GM19240 (cell line): ENCODE measurements around the gene OR6S1.

Experiments
- DNase-seq: peaks from one replicate; pipeline ENCODE4 v3.0.0; 2011; ENCODE audit warnings: low spot score; ENCODE audit not compliant: insufficient read length

The OR6S1 gene, protein sequence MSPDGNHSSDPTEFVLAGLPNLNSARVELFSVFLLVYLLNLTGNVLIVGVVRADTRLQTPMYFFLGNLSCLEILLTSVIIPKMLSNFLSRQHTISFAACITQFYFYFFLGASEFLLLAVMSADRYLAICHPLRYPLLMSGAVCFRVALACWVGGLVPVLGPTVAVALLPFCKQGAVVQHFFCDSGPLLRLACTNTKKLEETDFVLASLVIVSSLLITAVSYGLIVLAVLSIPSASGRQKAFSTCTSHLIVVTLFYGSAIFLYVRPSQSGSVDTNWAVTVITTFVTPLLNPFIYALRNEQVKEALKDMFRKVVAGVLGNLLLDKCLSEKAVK

DNA sequence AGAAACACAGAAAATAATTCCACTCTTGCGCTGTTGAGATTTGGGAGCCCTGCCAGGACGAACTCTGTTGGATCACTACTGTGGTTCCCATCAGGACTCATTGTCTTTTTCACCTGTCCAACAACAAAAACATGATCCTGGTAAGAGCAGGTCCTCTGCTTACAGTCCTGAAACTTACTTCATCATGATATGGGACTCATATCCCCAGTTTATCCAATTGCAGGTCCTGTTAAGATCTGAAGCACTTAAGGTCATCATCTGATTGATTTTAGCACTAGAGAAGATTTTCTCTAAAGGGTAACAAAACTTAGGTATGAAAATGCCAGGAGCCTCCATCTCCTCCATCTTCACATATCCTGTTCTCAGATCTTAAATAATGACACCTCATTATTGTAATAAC, at the start of gene OR6S1:
Gene OR6S1, minus strand, starts transcription at position 101 of the 400 bp plus-strand sequence. Its CDS starts 0 bp downstream, at position 101.
- no peak for DNase-seq

DNA sequence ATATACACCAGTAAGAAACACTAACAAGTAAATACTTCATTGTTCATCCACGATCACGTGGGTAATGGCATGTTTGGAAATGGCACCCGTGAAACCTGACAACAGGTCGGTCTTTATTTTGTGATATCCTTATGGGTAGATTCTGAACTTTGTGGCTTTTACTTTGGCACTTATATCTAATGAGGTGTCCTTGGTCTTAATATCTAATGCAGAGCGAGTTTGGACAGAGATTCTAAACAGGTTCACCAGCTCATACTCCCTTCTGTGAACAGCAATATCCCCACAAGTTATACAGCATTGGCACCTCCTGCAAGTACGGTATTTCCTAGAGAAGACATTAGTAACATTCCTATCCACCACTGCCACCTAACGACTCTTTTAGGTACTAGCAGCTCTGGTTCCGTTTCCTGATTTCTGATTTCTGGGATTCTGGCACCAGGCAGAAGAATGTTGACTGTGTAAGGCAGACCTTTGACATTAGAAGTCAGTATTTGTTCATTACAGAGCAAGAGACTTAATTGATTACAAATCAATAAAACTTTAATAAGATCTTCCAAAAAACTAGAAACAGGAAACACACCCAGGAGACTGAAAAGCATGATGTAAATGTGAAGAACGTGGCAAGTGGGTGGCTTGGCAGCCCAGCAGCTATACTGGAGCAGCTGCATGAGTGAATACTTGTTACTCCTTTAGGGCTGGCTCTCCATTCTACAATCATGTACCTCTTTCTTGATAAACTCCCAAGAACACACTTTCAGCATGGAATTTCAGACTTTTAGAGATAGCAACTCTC, 49.6 kb upstream of the OR6S1 start:
- no peak for DNase-seq

DNA sequence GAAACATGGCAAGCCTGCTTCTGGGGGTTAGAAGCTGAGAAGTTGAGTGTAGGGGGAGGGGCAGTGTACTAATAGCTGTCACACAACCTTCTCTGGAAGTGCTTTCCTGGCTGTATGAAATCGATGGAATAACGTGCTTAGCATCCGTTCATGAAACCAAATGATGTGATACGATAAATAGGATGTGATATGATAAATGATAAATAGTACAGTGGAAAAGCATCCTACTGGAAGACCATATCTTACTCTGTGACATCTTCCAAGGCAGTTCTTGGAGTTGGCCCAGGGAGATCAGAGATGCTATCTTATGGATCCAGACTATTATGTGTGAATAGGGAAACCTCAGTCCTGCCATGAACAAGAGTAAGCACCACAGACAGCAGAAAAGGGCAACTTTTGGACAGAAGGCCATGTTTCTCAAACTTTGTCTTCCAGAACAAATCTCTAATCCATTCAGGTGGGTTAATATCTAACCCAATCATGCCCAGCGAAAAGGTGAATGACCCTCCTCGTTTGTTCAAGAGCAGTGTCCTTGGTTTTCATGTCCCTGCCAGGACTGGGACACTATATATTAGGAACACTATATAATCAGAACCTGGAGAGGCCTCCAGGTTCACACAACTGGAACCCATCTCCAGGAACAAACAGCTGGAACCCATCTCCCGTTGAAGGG, 46.8 kb upstream of the OR6S1 start, which contains the start of gene ANG:
Gene ANG, plus strand, starts transcription at position 598 of the 673 bp plus-strand sequence. CDS start 4,801 bp downstream, outside the sequence.
- no peak for DNase-seq

DNA sequence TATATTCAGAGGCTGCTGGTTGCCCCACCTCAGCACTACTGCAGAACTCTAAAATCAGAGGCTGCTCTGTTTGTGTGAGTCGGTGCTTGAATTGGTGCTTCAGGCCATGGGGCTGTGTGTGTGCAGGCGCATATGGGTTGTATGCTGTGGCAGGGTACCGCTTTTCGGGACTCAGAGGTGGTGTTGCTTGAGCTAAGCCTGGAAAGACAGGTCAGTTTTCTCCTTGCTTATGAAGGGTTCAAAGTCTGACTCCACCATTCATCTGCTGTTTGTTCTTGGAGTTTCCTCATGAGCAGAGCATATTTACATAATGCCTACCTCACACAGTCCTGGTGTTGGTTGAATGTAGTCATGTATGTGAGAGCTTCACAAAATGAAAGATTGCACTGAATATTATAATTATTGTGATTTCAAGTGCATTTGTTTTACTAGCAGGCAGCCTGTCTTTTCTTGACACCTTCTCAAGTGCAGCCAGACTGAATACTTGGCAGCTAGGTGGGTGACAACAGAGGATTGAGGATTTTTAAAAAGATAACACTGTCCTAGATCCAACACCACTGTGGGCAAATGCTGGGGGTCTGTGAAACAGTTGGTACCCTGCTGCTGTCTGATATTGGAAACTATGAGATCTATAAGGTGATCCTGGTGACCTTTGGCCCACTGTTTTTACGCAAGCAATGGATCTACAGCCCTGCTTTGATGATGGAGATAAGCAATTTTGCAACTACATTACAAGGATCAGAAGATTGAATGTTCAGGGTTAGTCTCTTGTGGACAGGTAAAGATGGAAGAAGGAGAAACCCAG, 46.1 kb upstream of the OR6S1 start:
- no peak for DNase-seq

DNA sequence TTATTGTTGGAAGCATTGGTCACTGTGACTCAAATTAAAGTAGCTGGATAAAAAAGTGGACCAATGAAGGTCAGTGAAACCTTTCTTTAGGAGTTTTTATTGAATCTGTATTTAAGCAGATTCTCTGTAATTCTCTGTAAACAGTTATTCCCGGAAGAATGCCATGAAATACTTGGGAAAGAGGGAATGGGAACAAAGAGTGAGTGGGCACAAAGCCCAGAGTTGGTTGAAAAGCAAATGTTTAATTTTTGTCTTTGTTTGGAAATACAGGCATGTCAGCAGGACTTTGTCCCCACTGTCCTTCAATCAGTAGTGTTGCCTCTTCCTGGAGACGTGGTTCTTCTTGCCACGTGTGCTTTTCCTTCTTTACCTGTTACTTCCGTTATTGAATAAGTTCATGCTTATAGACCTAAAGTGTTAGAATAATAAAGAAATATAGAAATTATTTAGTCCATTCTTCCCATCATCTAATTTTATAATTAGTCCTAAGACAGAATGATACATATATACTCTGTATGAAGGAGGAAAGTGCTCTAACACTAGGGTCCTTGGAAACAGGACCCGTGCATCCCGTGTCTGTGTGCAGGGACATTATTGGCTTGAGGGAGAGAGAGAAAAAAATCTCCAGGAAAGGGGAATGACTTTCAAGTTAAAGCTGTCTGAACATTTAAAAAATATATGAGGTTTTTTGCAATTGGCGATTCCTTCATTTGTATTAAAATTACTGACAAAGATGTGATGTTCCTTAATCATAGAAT, 45.1 kb upstream of the OR6S1 start:
- no peak for DNase-seq

DNA sequence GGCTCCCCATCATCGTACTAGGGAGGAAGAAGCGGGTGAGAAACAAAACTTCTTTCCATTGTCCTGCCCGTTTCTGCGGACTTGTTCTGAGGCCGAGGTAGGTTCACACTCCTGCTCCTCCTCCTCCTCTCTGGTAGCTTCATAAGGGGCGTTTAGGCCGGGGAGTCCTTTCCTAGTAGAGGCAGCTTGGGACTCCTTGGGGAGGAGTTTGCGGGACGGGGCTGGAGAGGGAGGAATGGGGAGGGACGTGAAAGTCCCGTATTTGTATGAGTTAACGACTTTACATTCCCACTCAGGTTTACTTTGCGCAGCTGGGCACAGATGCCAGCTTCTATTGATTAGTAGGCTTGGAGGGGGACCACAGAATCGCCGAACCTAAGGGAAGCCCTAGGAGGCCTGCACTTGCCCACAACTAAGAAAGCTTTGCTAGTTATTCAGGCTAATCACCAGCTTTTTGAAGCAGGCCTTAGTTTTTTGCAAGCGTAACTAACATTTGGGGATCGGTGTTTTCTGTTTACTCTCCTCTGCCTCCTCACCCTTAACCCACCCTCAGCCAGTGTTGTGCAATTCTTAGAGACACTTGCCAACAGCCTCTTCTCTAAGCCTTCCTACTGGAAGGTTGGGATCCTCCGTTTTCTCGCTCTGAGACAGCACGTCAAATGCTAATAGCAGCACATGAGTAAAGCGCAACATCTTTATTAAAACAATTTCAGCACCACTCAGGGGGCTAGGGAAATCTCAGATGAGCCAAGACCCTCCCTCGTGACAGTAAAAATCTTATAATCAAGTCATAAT, 43.4 kb upstream of the OR6S1 start:
- DNase-seq = no peak

DNA sequence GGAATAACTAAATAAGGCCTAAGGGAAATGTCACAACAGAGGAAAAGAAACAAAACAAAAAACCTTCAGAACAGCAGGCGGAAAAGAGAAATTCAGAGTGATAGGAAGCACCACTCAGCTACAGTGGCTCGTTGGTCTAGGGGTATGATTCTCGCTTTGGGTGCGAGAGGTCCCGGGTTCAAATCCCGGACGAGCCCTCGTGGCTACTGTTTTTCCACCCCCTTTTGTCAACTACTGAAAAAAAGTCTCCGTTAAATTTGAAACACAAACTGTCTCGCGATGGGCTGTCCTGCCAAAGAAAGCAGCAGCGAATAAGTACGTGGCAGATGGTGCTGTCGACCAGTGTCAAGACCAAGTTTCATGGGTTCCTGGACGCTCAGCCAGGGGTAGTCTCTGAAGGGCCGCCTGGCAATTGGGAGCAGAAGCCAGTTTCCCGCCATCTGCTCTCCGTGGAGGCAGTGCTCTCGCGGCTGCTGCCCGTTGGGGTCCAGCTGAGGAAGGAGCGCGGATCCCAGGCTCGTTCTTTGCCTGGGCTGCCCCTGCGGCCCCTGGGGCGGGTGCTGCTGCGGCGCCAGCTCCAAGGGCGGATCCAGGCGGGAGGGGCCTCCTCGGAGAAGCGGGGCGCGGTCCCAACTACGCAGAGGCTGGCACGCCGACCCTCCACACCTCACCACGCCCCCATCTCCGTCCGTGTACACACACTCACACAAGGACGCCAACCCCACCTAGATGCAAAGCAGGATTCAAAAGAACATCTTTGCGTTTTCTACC, 42.6 kb upstream of the OR6S1 start, which contains the start of gene RNASE4:
Gene RNASE4, plus strand, starts transcription at position 670 of the 771 bp plus-strand sequence. CDS start 14,812 bp downstream, outside the sequence.
- DNase-seq = no peak

DNA sequence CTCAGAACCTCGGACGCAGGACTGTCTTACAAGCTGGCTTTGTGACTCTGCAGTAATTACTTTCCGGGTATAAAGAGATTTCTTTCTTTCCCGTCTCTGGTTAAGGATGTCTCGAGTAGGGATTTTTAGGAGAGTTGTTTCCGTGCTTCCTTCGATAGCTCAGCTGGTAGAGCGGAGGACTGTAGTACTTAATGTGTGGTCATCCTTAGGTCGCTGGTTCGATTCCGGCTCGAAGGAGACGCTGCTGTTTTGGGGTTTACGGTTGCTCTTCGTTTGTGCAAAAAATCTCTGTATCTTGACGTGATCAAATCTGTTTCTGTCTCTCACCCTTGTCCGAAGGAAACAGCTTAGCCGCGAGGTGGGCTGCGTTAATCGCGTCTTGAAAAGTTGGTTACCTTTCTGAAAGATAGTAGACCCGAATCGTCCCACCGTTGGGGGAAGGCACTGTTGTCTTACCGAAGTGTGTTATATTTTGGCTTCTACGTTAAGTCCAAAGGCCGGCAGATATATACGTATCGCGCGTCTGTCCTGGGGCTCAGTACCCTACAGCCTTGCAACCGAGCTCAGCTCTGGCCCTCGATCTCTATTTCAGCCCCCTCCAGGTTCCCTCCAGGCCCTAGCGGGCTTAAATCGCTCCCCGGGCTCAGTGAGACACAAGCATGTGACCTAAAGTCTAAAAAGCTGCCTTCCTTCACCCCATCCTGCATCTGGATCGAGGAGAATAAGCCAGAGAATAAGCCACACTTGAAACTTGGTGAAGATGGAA, 41.8 kb upstream of the OR6S1 start:
- no peak for DNase-seq

DNA sequence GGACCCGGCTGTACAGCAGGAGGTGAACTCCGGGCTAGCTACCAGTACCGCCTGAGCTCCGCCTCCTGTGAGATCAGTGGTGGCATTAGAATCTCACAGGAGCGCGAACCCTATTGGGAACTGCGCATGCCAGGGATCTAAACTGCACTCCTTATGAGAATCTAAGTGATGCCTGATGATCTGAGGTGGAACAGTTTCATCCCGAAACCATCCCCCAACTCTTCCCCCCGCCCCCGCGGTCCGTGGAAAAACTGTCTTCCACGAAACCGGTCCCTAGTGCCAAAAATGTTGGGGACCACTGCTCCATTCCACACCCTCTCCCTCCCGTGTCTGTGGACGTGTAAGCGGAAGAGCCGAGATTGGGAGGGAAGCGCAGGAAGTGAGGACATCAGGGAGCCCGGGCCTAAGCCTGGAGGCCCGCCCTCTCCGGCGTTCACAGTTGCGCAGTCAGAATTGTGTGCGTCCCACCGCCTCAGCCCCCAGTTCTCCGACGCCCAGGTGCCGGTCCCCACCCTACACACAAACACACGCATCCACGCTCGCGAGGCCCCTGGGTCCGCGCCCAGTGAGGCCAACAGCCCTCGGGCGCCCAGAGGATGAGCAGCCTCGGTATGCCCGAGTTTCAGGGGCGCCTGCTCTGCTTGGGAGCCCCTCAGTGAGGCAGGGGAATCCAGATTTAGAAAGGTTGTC, 41.1 kb upstream of the OR6S1 start:
- no peak for DNase-seq

DNA sequence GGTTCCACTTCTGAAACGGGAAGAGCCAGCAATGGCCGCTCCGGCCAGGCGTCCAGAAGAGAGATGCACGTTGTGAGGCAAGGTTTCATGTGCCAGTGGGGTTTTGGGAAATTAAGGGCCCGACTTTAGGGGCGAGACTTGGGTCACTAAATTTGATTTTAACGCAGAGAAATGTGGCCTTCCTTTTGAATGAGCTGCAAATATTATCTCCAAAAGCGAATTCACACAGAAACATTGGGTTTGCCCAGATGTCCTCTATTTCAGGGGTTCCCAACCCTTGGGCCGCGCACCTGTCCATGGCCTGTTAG, 40.6 kb upstream of the OR6S1 start:
- no peak for DNase-seq

DNA sequence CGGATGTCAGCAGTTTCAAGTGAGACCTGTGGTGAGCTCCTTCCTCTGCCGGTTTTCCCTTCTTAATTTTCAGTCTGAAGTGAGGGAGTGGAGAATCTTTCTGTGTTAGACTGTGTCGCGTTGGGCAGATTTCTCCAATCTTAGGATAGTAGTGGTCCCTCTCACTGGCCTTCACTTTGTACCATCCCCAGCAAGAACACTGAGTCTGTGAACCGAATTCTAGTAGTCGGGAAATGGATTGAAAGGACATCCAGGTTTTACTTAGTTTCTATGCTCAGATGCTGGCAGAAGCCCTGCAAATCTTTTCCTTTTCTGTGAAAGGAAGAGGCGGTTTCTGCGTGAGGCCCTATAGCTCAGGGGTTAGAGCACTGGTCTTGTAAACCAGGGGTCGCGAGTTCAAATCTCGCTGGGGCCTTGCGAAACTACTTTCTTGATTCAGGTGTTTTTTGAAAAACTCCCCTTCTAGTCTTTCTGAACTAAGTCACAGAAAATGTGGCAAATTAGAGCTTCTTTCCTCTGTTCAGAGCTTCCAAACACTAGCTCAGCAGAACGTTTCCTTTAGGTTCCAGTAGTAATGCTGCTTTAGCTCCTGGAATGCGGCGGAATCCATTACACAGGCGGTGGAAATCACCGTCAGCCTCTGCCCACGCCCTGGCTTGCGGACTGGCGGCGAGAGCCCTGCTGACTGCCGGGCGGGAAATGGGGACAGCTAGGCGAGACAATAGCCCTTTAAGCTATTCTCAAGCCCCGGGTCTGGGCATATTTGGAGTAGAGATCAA, 40.0 kb upstream of the OR6S1 start:
- DNase-seq = no peak

DNA sequence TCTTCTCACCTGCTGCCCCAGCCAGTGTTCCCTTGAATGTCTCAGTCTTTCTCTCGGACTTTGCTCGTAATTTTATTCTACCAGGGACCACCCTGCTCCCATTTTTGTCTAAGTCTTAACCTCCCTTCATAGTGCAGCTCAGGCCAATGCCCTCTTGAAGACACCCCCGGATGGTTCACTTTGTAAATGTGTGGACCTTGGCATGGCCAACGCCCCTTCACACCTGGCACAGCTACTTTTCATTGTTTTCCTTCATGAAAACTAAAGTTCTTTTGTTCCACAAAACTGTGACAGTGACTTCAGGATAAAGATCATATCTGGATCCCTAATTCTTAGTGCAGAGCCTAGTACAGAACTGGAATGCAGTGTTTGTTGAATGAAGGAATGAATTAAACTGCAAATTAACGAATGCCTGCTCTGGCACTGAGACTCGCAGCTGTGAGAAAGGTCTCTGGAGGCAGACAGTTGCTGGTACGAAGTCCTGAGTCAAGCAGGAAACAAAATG, 39.4 kb upstream of the OR6S1 start:
- DNase-seq = no peak

DNA sequence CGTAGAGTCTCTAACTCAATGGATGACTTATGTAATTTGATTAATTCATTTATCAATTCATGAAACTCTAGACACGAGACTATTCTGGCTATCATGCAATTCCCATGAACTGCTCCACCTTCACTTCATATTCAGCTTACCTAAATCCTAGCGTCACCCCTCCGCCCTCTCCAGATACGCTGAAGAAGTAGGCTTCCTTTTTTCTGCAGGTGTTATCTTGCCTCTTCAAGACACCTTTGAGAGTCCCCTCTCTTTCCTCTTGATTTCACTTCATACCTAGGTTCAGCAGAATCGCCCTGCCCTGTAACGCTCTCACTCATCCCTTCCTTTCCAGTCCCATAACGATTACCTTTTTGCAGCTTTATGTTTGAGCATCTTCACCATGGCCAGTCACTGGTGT, 38.9 kb upstream of the OR6S1 start:
- DNase-seq = no peak

DNA sequence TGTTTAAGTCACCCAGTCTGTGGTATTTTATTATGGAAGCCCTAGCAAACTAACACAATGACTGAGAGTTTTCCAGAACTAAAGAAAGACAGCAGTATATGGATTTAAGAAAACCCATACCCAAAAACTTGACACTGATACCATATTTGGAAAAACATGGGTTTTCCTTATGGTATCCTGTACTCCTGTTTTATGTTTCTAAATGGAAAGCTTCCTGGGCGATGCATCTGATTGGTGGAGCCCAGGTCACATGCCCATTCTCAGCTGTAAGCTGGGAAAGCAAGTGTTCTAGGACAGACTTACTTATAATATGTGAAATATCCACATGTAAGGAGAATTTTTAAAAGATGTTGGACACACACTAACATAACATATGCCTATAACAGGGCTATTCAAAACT, 38.4 kb upstream of the OR6S1 start:
- DNase-seq = no peak

DNA sequence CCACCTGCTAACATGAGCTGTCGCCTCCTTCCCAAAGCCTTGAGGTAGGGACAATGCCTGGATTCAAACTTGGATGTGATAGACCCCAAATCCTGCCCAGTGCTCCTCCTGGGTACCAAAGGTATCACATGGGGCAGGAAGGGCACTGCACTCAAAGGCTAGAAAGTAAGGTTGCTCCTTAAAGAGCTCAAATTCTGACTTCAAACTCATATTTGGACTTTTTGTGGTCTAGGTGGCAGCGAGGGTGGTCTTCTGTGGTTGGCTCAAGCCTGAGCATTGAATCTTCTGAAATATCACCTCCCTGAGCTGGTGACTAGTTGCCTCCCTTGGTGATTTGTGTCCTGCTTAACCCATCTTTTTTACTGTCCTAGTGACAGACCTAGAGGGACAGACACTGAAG, 34.6 kb upstream of the OR6S1 start:
- DNase-seq = no peak

DNA sequence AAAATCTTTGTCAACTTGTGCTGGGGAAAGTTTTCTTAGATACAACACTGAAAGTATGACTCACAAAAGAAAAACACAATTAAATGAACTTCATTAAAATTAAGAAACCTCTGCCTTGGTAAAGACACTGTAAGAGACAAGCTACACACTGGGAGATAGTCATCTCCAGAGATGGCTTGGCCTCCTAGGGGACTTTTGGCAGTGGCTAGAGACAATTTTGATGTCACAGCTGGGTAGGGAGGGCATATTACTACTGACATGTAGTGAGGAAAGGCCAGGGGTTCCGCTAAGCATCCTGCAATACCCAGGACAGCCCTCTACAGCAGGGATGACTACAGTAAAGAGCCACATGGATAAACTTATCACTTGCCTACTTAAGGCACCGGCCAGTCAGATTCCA, 34.2 kb upstream of the OR6S1 start:
- DNase-seq = no peak
